HG03432 (cell line): ENCODE data around the gene TGM4.
A peak's percentile ranks its signal among the peaks of the same experiment; 100 is the strongest.
"Not testable (repeated sequence)": the region's sequence is repeated elsewhere in the genome, so short reads cannot be mapped to it uniquely, and the experiment has no call there.

ENCODE experiments used
- ATAC-seq: cut with Tn5 transposase; IDR thresholded peaks from one replicate; pipeline ENCODE4 v1.9.1; 2021; ENCODE audit warnings: mild to moderate bottlenecking, moderate library complexity; ENCODE audit not compliant: unreplicated experiment

Gene TGM4

DNA sequence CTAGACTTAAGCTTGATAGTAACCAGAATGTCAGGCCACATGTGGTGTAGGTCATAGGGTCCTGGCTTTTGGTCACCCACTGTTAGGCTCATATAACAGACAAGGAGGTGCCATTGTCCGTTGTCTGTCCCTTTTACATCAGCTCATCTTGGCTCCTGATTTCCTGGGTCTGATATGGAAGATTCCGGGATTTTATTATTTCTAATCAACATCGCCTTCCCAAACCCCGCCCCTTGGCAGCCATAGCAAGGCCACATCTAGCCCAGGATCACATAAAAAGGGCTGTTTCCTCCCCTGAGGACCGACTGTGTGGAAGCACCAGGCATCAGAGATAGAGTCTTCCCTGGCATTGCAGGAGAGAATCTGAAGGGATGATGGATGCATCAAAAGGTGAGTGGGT lies at the start of gene TGM4:
TGM4 (plus strand) TSS at position 301 of the 400 bp plus-strand sequence; CDS start at position 372, 71 bp downstream.
- no peak for ATAC-seq

DNA sequence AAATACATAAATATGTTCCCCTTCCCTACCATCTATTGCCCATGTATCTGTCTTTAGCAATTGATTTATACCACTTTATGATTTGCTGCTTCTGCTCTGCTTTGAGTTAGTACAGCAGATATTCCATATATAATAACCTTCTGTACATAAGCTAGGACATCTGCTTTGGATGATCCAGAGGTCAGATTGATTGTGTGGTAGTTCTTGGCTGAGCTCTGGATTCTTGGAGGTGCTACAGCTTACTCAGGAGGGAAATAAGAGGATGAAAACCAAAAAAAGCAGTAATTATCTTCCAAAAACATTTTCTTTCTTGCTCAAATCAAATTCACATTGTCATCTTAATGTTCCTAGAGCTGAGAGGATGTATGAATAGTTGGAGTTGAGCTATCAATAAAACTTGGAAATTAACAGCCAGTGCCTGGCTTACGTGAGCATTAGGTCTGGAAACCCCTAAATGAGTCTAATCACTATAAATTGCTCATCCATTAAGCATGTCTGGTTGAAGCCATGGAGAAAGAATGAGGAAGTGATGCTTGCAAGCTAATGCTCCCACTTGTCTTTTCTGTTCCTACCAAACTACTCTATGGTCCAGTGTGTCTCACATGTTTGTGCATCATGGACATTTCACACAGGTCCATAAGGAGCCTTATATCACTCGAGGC lies 49.0 kb upstream of the TGM4 start:
- ATAC-seq = no peak

DNA sequence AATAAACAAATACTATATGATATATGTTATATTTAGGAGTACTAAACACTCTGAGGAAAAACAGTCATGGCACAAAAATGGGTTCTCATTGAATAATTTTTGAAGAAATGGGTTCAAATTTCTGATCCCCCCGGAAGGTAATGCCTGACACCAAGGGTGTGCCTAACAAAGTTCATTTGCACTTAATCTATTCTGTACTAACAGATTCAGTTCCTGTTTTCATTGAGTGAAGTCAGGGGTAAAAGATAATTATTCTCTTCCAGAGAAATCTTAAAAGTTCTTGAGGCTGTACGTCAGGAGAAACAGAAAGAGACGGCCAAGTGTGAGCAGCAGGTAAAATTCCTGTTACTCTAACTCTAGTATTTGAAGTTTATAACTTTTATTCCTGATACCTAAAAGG lies 47.2 kb upstream of the TGM4 start:
- ATAC-seq = no peak

DNA sequence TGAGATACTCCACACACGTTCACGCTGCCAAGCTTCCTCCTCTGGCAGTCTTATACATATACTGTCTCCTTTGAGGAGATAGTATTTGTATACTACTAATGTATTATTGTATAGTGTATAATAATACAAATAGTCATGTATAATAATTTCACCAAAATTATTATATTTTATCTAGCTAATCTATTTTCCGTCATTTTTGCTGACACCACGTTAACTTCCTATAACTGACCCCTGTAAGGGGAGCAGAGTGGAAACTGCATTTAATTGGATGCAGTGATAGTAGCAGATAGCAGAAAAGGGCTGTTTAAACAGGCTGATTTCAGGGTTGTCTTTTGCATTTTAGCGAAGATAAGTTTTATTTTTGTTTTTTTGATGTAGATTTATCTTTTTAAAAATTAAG lies 43.2 kb upstream of the TGM4 start:
- no peak for ATAC-seq

DNA sequence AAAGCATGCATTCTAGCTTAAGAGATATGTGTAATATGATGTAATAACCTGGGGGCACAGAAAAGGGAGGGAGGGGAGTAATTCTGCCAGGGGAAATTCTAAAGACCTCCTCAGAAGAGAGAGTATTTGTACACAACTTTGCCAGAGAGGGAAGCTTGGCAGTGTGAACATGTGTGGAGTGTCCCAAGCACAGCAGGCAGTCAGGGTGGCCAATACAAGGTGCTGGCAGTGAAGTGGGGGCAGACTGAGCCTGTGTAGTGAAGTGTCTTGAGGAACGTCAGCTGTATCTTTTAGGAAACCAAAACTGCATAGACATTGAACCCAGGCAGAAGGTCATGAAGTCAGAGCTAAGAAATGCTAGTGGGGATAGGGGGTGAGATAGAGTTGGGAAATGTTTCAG lies 42.4 kb upstream of the TGM4 start:
- no peak for ATAC-seq

DNA sequence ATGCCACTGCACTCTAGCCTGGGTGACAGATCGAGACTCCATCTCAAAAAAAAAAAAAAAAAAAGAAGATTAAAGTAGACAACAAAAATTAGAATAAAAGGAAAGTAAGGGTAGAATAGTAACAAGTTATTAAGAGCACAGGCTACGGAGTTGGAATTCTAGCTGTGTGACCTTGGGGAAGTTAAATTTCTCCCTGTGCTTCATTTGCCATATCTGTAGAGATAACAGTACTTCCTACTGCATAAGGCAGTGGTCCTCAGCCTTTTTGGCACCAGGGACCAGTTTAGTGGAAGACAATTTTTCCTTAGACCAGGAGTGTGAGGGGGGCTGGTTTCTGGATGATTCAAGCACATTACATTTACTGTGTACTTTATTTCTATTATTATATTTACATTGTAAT lies 41.4 kb upstream of the TGM4 start:
- no peak for ATAC-seq

DNA sequence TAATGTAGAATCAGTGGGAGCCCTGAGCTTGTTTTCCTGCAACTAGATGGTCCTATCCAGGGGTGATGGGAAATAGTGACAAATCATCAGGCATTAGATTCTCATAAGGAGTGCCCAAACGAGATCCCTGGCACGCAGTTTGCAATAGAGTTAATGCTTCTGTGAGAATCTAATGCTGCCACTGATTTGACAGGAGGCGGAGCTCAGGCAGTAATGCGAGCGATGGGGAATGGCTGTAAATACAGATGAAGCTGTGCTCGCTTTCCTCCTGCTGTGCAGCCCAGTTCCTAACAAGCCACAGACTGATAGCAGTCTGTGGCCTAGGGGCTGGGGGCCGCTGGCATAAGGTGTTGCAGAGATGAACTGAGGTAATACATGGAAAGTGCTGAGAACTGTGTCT lies 41.0 kb upstream of the TGM4 start:
- no peak for ATAC-seq

DNA sequence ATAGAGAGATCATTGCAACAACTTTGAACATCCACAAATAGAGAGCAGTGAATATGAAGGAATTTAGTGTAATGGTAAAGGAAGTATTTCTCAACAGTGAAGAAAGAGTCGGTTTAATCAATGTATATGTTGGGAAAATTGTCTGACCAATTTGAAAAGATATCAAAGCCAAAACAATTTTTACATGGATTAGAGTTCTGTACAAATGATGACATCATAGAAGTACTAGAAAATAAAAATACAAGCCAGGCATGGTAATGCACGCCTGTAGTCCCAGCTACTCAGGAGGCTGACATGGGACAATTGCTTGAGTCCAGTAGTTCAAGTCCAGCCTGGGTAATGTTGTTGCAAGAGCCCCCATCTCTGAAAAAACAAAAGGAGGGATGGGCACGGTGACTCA lies 38.7 kb upstream of the TGM4 start:
- no peak for ATAC-seq

DNA sequence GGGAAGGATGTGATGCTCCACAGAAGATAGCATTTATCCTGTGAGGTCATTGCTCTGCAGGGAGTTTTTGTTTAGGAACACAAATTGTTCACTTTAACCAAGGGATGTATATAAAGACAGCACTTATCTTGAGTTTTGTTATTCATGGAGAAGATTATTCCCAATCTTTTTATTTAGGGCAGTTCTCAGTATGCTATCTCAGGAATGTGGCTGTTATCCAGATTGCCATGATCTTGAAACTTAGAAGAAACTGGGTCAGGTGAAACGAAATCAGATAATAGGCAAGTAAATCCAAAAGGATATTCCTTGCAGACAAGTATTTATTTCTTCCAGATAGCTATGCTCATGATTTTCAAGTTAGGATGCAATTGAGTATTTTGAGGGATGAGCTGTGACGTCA lies 32.0 kb upstream of the TGM4 start:
- no peak for ATAC-seq

DNA sequence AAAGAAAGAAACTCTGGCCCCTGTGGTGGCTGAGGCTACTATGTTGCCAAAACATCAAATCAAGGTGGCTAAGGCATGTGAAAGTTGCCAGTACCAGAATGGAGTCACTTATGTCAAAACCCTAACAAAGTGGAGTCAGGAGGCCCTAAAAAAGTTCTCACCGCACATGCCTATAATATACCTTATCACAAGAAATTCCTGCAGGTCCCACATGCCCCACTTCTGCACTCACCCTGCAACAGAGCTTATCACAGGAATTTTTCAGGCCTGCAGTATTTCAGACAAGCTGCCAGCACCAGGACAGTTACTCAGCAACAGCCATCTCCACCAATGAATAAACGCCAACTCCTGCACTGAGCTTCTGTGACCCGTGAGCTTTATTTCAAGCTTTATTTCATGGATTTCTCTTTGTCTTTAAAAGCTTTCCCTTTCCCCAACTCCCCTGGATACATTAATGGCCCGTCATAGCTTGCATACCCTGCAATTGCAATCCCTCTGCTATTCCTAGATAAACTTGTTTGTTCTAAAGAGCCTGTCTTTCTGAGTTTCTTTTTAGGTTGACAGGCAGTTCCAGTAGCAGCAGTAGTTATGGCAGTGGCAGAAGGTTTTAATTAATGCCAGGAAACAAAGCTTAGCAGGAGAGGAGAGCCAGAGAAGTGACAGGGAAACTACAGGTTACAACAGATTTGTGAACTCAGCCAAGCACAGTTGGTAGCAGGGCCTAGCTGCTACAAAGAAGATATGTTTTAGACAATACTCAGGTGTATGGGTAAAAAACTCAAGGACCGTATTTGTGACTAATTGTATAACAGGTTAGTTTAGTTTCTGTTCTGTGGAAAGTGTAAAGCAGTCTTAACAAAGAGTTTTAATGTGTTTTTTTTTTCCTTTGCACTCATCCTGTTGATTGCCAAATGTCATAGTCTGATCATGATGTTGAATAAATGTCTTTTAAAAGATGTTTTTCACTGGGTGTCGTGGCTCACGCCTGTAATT lies 28.6 kb upstream of the TGM4 start:
- no peak for ATAC-seq

DNA sequence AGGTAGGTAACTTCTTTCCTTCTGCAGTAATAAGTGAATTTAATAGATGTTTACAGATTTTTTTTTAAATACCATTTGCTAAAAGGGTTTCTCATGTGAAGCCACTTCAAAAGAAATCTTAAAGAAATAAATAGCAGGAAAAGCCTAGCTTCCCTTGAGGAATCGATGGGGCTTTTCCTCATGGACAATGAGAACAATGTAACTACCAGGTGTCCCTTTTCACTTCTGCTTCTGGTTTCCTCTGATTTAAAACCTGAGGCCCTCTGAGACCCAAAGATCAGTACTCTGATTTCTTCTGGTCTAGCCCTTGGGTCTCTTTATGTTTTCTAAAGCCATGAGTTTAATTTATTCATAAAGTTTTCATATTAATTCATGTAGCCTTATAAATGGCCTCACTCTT lies 25.8 kb upstream of the TGM4 start:
- no peak for ATAC-seq

DNA sequence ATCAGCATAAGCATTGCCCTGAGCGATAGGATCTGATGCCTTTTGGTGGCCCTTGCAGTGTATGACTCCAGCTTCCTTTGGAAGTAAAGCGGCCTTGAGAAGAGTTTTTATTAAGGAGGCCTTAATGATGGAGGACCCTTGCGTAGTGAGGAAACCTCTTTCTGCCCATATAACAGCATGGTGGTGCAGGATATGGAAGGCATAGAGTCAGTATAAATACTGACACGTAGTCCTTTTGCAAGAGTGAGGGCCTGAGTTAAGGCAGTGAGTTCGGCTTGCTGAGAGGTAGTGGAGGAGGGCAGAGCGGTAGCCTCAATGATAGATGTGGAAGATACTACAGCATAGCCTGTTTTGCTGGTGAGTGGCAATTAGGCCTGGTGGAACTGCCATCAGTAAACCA lies 17.7 kb upstream of the TGM4 start:
- not testable (repeated sequence) for ATAC-seq

DNA sequence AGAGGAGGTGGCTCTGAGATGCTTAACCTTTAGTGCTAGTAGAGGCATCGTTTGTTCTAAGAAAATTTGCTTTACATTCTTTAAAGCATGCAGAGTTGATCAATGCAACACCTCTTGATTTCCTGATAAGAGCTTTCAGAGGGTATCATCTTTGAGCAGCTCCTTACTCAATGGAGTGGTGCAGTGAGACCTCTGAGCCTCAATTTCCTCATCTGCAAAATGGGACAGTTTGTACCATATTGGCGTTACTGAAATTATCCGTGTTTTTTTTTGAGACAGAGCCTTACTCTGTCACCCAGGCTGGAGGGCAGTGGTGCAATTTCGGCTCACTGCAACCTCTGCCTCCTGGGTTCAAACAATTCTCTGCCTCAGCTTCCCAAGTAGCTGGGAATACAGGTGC lies 14.3 kb upstream of the TGM4 start:
- no peak for ATAC-seq

DNA sequence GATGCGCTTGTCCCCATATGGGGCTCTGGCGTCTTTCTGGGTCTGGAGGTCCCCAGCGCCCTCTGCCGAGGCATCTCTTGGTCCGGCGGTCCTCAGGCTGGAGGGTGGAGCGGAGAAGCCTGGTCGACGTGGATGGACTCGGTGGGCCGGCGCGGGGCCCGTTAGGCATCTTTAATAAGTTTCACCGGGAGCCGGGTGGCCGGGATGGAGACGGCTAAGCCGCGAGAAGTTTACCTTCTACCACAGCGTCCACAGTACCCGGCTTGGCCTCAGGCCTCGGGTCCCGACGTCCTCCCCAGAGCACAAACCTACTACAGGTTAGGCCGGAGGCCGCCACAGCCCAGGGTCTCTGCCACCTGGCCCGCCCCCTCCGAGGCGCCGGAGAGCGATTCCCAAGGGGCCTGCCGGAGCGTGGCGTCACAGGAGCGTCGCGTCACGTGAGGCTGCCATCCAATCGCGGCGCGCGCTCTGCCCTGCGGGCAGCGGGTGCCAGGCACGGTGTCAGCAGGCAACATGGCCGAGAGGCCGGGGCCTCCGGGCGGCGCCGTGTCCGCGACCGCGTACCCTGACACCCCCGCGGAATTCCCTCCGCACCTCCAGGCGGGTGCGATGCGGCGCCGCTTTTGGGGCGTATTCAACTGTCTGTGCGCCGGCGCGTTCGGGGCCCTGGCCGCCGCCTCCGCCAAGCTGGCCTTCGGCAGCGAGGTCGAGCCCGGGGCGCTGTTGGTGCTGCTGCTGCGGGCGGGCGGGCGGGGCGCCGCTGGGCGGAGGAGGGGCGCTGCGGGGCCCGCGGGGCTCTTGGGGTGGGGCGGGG lies 12.8 kb upstream of the TGM4 start, which contains the start of gene TMEM42:
TMEM42 (plus strand) TSS at position 501 of the 814 bp plus-strand sequence; CDS start at position 514, 13 bp downstream.
- peak; percentile 96 for ATAC-seq

DNA sequence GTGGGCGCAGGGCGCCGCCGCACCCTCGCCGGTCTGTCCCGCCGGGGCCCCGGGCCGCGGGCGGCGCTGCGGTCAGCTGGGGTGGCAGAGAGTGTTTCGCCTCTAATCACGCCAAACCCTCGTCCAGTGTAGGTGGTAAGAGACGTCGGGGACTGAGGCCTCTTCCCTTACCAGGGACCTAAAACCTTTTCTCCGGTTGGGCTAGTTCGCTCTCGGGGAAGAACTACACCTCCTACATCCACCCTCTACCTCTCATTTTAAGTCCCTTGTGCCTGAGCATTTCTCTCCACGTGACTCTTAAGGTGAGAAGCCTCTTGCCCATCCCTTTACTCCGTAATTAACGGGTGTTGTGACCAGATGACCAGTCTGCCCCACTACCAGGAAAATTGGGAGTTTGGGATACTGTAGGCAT lies 12.2 kb upstream of the TGM4 start:
- peak; percentile 40 for ATAC-seq

DNA sequence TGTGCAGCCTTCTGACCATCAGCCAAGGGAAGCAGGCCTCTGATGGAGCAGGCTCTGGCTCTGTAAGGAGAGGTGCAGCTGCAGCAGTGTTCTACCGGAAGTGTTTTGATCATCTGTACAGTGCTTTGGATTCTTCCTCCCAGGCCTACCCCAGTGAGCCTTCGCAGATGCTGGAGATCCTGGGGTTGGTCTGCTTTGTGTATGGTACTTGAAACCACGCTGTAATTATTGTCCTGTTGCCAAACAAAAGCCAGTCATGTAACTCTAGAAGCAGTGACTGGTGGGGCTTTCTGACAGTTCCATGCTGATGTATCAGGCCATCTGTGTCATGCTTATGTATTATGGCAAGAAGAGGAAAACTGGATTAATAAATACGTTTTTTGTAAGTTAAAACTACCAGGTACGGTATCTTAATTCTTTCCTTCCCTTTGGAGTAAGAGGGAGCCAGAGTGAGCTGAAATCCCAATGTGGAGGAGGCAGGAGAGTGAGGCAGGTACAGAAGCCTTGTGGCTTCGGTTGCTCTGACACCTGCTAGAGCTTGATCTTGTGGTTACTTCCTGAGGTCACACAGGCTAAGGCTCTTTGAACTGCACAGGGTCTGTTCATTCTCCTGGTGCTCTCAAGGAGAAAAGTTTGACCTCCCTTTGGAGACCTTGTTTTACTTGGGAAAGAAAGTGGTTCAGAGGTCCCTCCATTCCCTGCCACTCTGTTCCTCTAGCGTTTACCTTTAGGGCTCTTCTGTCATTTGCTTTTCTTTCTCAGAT lies 9.0 kb upstream of the TGM4 start:
- no peak for ATAC-seq

DNA sequence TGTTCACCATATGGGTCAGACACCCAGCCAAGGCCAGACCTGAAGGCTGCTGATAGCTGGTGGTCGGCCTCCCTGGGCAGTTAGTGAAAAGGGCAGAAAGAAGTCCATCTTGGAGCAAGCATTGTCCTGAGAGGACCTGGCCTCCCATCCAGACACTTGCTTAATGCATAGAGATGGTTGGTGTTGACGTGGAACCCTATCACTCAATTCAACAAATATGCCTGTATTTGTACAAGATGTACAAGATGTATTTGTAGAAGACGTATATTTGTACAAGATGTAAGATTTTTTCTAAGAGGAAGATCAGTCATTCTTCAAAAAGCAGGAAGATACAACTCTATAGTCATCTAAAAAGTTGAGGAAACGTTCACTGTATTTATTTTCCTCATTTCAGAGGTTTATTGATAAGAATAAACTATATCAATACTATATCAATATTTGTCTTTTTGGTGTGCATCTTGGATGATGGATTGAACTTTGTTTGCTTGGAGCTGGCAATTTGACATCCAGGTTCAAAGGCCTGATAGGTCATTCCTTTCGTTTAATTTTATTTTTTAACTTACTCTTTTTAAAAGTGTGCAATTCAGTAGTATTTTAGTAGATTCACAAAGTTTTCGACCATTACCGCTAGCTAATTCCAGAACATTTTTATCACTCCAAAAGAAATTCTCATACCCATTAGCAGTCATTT lies 6.8 kb upstream of the TGM4 start:
- ATAC-seq = no peak

DNA sequence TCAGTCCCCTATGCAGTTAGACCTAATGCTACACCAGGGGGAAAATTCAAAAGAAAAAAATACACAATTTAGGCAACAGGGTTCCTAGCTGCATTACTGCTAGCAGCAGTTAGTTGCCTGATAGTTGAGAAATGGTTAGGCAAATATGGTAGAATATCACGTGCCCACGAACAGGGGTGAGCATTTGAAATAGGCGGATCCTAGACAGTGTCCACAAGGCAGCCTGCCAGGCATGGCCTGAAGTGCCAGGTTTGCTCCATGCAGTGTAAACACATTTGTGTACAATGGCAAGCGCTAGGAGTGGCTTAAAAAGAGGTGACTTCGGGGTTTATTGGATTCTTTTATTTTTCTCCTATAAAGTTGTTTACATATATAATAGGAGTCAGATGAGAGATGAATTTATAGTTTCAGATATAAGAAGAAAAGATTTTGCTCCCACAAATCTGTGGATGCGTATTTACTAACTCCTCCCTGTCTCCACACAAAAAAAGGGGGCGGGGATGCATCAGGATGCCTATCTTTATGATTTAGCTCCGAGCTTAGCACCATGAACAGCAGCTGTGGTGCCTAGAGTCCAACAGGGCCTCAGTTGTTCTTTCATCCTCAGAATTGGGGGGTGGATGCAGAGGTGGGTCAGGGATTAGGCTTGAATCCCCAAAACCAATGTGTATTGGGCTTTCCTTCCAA lies 3.9 kb upstream of the TGM4 start:
- no peak for ATAC-seq

DNA sequence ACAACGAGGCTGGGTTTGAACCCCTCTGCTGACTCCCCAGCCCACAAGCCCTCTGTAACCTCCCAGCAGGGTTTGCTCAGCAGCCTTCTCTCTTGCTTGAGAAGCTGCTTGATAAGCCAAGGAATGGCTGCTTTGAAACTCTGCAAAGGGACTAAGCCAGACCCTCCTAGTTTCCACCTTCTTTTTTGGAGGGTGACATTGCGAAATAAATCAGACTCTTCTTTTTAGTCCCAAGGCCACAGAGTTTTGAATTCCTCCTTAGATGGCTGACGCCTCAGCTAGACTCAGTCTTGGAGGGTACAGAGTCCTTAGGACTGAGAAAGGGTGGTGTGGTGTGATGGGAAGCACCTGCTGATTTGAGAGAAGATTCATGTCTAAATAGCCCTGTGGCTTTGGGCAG lies 1.2 kb downstream of the TGM4 start:
- ATAC-seq = no peak
